ENCODE data around the gene RPA3.
"Not testable (repeated sequence)": the region's sequence is repeated elsewhere in the genome, so short reads cannot be mapped to it uniquely, and the experiment has no call there.

Gene RPA3

GRCh38 chr7:7688310-7688709 lies 30.1 kb downstream of the RPA3 start:
- DNase-seq = no peak

GRCh38 chr7:7687800-7688199 lies 30.6 kb downstream of the RPA3 start:
- no peak for DNase-seq

GRCh38 chr7:7686811-7687508 lies 31.4 kb downstream of the RPA3 start:
- no peak for DNase-seq

- DNase-seq = no peak
Measured at GRCh38 chr7:7682861-7683260, 35.5 kb downstream of the RPA3 start.

- no peak for DNase-seq
Measured at GRCh38 chr7:7681936-7682329, 36.5 kb downstream of the RPA3 start.

- peak; percentile 62 for DNase-seq
Measured at GRCh38 chr7:7681191-7681935, 37.0 kb downstream of the RPA3 start.

- DNase-seq = peak; percentile 19
Measured at GRCh38 chr7:7679640-7680039, 38.8 kb downstream of the RPA3 start.

- no peak for DNase-seq
Measured at GRCh38 chr7:7675686-7676085, 42.7 kb downstream of the RPA3 start.

GRCh38 chr7:7673240-7673550 lies 45.2 kb downstream of the RPA3 start:
- no peak for DNase-seq

GRCh38 chr7:7672545-7673239 lies 45.7 kb downstream of the RPA3 start:
- DNase-seq = no peak

- DNase-seq = no peak
Measured at GRCh38 chr7:7671361-7671760, 47.0 kb downstream of the RPA3 start.

- DNase-seq = no peak
Measured at GRCh38 chr7:7670490-7670889, 47.9 kb downstream of the RPA3 start.

GRCh38 chr7:7668706-7669105 lies 49.7 kb downstream of the RPA3 start:
- no peak for DNase-seq

GRCh38 chr7:7667187-7667586 lies 51.2 kb downstream of the RPA3 start:
- no peak for DNase-seq

GRCh38 chr7:7665031-7665430 lies 53.4 kb downstream of the RPA3 start:
- no peak for DNase-seq

GRCh38 chr7:7664291-7664690 lies 54.1 kb downstream of the RPA3 start:
- no peak for DNase-seq

GRCh38 chr7:7662527-7662926 lies 55.9 kb downstream of the RPA3 start:
- DNase-seq = no peak

- not testable (repeated sequence) for DNase-seq
Measured at GRCh38 chr7:7656459-7656858, 61.9 kb downstream of the RPA3 start.

GRCh38 chr7:7654964-7655715 lies 63.3 kb downstream of the RPA3 start:
- DNase-seq = no peak

- no peak for DNase-seq
Measured at GRCh38 chr7:7653593-7654187, 64.7 kb downstream of the RPA3 start.

- DNase-seq = no peak
Measured at GRCh38 chr7:7652798-7653540, 65.4 kb downstream of the RPA3 start.

GRCh38 chr7:7651479-7651878 lies 66.9 kb downstream of the RPA3 start:
- DNase-seq = no peak
